RCC 7860 (cell line): ENCODE results near the gene LTBP1.
"Not testable (repeated sequence)": the region's sequence is repeated elsewhere in the genome, so short reads cannot be mapped to it uniquely, and the experiment has no call there.

ENCODE experiments used
- DNase-seq: peaks from one replicate; pipeline ENCODE4 v3.0.0-alpha.2; 2015; ENCODE audit warnings: low spot score
- FAIRE-seq: peaks from 2 replicates; lab custom pipeline; 2012; peaks lifted over from hg19 to GRCh38; lab: Jason Lieb, UNC

Gene LTBP1

DNA sequence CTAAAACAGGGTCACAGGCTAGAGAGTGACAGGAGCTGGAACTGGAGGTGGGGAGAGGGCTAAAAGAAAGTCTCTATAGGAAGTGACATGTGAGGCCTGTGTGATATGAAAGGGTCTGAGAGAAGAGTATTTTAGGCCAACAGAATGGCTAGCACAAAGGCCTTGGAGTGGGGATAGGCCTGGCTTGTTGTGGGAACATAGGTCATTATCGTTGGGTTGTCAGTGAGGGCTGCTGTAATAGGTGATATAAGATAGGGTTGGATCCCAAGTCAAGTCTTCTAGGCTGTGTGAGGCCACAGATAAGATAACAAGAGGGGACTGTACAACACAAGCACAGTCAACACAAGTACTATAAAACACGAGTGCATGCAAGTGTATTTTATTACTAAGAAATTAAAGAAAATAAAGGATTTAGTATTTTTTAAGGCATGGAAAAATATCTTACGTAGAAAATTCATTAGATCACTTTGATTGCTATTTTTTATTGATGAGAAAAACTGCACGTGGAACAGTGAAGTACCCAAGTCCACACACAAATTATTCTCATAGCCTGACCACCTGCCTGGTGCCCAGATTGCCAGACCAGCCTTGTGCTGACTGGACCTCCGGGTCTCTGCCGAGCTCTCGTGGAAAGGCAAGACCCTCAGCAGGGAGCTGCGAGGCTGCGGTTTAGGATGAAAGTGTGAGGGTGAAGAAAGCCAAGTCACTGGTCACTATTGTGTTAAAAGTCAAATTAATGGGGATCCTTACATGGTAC, 14.1 kb downstream of the LTBP1 start:
- FAIRE-seq (no peak), DNase-seq (no peak)

DNA sequence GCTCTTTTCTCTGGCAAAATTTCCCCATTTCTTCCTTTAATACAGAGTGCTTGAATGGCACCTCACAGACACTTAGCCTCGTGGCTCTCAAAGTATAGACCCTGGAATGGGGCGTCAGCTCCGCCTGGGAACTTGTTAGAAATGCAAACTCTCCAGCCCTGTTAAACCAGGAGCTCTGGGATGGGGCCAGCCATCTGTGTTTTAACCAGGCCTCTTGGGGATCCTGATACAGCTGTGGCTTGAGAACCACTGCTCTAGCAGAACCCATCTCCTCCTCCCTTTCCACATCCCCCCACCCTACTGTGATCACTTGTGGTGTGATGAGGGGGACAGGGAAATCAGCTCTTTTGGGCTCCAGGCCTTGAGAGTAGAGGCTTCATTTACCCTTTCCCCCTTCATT, 15.9 kb downstream of the LTBP1 start:
- DNase-seq (no peak), FAIRE-seq (no peak)

DNA sequence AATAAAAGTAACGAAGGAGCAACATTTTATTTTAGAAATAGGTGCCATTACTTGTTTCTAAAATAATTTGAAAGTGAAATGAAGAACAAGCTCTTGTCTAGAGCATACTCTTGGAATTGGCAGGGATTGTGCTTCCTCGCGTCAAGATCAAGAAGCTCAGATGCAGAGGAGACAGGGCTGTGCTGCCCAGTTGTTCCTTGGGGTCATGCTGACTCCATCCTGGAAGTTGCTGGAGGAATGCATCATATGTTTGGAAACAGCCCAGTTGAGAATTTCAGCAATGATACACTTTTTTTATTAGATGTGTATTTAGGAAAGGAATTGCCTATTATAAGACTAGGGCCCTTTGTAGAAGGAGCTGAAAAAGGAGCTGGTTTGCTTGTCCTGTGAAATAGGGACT, 17.2 kb downstream of the LTBP1 start:
- FAIRE-seq (no peak), DNase-seq (no peak)

DNA sequence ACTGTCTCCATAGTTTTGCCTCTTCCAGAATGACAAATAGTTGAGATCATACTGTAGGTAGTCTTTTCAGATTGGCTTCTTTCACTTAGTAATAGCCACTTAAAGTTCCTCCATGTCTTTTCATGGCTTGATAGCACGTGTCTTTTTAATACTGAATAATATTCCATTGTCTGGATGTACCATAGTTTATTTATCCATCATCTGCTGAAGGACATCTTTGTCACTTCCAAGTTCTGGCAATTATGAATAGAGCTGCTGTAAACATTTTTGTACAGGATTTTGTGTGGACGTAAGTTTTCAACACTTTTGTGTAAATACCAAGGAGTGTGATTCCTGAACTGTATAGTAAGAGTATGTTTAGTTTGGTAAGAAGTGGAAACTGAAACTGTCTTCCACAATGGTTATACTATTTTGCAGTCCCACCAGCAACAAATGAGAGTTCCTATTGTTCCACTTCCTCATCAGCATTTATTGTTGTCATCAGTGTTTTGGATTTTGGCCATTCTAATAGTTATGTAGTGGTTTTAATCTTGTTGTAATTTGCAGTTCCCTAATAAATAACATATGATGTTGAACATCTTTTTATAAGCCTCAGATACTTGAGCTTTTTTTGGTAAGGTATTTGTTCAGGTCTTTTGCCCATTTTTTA, 18.9 kb downstream of the LTBP1 start:
- FAIRE-seq: no peak
- no peak for DNase-seq

DNA sequence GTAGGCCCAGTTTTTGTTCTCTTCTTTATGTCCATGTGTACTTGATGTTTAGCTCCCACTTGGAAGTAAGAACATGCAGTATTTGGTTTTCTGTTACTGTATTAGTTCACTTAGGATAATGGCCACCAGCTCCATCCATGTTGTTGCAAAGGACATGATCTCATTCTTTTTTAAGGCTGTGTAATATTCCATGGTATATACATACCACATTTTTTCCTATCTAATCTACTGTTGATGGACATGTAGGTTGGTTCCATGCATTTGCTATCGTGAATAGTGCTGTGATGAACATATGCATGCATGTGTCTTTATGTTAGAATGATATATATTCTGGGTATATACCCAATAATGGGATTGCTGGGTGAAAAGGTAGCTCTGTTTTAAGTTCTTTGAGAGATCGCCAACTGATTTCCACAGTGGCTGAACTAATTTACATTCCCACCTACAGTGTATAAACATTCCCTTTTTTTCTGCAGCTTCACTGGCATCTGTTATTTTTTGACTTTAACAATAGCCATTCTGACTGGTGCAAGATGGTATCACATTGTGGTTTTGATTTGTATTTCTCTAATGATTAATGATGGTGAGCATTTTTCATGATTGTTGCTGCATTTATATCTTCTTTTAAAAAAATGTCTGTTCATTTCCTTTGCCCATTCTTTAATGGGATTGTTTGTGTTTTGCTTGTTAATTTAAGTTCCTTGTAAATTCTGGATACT, 22.9 kb downstream of the LTBP1 start:
- no peak for FAIRE-seq
- no peak for DNase-seq

DNA sequence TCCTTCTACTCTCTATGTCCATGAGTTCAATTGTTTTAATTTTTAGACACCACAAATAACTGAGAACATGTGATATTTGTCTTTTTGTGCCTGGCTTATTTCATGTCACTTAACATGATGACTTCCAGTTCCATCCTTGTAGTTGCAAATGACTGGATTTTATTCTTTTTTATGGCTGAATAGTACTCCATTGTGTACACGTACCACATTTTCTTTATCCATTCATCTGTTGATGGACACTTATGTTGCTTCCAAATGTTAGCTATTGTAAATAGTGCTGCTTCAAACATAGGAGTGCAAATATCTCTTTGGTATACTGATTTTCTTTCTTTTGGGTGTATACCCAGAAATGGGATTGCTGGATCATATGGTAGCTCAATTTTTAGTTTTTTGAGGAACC, 27.0 kb downstream of the LTBP1 start:
- DNase-seq, FAIRE-seq: not testable (repeated sequence)

DNA sequence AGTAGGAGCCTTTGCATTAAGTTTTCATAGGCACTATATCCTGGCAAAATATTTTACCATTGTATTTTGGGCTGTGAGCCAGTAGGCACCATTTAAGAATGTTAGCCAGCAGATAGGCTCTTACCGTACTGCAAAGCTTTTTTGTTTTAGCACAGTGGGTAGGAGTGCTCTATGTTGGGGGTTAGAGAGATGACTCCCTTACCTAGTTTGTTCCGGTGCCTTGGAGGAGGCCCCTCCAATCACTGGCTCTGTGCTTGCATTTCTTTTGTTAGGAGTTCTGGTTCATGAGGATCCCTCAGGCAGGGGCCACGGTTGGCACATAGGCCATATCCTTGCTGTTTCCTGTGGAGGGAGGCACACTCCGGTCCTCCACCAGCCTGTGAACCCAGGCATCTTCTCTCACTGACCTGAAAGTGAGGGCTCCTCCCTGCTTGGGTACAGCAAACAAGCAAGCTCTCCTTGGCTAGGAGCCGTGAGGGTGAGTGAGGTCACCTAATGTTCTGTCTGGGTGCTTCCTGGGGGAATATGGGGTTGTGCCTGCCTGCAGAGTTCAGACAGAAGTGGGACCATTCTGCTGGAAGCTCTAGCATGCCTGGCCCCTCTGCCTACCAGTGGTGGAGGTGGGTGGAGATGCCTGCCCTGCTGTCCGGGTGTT, 29.8 kb downstream of the LTBP1 start:
- no peak for FAIRE-seq

DNA sequence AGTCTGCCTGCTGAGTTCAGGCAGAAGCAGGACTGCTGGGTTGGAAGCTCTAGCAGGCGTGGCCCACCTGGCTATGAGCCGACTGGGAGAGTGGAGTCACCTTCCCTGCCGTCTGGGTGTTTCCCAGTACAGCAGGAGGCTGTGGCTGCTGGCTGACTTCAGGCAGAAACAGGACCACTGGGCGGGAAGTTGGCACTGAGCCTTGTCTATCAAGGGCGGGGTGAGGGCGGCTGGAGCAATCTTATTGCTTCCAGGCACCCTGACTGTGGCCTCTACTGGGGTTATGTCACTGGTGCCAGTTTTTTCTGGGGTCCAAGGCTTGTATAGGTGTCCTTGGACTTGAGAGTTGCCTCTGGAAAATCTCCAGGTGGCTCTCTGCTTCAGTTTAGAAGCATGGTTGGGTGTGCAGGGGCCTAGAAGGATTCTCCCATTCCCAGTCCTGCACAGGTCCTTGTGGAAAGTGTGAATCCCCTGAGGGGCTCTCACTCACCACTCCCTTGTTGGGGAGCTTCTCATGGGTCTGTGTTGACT, 30.5 kb downstream of the LTBP1 start:
- FAIRE-seq: no peak
- DNase-seq: no peak

More for the DNA sequence above, 29.8 kb downstream of the LTBP1 start:
- no peak for DNase-seq

DNA sequence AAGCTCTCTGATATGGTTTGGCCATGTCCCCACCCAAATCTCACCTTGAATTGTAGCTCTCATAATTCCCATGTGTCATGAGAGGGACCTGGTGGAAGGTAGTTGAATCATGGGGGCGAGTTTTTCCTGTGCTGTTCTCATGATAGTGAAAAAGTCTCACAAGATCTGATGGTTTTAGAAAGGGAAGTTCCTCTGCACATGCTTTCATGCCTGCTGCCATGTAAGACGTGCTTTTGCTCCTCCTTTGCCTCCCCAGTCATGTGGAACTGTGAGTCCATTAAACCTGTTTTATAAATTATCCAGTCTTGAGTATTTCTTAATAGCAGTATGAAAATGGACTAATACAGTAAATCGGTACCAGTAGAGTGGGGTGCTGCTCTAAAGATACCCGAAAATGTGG, 34.9 kb downstream of the LTBP1 start:
- DNase-seq: no peak
- no peak for FAIRE-seq

DNA sequence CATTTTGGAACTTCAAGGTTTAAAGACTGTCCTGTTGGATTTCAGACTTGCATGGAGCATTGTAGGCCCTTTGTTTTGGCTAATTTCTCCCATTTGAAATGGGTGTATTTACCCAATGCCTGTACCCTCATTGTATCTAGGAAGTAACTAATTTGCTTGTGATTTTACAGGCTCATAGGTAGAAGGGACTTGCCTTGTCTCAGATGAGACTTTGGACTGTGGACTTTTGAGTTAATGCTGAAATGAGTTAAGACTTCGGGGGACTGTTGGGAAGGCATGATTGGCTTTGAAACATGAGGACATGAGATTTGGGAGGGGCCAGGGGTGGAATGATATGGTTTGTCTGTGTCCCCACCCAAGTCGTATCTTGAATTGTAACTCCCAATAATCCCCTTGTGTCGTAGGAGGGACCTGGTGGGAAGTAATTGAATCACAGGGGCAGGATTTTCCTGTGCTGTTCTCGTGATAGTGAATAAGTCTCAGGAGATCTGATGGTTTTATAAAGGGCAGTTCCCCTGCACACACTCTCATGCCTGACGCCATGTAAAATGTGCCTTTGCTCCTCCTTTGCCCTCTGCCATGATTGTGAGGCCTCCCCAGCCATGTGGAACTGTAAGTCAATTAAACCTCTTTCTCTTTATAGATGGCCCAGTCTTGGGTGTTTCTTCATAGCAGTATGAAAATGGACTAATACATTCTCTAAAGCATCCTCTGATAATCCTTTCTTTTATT, 36.6 kb downstream of the LTBP1 start:
- FAIRE-seq, DNase-seq: not testable (repeated sequence)

DNA sequence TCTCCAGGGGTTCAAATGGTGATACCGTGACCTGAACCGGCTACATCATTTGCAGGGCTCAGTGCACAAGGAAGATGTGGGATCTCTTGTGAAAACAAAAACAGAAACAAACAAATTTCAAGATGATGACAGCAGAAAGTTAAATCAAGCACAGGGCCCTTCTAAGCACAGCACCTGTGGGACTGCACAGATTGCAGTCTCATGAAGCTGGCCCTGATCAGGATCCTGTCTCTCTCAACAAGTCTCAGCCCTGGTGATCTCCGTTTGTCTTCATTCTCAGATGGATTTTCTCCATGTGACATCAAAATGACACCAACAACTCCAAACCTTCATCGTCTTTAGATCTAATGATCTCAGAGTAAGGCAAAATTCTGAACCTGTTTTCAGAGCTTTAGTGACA, 39.7 kb downstream of the LTBP1 start:
- DNase-seq (no peak), FAIRE-seq (no peak)

DNA sequence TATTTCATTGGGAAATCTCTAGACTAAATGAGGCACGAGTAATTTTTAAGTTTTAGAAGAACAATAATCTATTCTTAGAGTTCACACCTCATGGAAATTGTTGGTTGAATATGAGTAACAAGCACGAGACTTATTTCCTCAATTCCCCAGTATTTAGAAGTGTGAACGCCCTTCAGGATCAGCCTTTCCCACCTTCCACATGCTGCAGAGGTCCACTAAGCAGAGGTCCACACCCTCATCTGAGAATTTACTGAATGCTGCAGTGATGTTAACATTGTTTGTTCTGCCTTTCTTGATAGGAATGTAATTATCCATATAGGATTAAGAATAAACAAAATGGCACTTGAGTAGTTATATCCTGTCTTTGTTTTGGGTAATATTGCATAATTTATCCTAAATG, 41.8 kb downstream of the LTBP1 start:
- FAIRE-seq (no peak), DNase-seq (no peak)

DNA sequence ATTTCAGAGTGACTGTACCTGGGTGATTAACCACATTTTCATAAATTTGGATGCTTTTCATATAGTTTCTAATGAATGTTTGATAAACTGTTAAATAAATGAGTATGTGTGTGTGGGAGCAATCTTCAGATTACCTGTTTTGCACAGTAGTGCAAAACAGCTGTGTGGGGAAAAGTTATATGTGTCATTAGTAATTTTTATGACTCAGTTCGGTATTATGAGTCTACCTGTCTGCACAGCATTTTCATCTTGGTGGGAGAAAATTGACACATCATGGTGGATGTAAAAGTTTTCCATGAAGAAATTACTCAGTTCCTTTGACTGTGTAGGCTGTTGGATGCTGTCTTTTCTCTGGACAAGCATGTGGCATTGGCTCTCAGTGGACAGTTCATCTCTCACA, 43.8 kb downstream of the LTBP1 start:
- FAIRE-seq: no peak
- no peak for DNase-seq

DNA sequence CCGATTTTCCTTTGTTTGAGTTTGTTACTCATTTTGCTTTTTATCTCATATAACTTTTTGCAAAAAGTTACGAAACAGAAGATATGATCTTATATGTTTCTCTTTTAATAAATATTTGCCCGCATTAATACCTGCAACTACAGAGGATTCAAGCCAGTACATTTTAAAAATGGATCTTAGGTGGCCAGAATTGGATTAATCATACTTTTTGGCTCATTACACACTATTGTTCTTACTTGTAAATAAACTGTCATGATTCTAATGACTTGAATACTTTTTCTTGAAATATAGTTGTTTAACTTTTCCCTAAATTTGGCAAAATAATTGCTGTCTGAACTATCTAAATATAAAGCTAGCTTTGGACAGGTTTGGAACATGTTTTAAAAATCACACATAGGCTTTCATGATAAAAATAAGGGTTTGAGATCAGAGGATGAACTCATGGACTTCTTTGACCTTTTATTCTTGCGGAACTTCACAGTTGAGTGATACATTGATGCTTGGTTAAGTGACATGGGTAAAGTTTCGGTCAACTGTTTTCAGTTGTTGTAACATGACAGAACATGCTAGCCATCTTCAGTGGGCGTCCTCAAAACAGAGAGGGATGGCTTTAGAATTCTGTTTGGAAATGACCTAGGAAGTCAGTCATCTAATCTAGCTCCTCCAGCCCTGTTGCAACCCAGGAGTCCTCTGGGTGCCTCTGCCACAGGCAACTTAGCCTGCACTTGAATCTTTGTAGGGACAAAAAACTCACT, 44.5 kb downstream of the LTBP1 start:
- FAIRE-seq (no peak), DNase-seq (no peak)

DNA sequence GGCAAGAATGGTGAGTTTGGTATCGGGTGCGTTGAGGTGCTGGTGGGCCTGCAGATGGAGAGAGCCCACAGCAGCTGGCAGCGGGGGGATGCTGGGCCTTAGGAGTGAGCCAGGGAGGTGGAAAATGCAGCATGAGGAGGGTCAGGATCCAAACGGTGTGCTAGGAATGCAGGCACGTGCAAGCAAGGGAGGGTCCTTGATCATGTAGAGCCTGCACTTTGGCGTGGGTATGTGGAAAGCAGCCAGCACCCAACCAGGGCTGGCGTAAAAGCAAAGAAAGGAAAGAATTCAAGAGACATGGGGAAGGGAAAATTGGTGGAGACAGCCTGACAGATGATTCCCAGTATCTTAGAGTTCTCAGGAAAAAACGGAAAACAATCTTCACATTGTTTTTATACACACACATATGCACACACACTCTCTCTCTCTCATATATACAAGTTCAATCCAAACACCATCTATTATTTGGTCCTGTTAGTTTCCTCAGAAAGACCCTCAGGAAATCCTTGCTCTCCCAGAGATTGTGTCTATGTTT, 46.3 kb downstream of the LTBP1 start:
- DNase-seq (no peak), FAIRE-seq (no peak)

DNA sequence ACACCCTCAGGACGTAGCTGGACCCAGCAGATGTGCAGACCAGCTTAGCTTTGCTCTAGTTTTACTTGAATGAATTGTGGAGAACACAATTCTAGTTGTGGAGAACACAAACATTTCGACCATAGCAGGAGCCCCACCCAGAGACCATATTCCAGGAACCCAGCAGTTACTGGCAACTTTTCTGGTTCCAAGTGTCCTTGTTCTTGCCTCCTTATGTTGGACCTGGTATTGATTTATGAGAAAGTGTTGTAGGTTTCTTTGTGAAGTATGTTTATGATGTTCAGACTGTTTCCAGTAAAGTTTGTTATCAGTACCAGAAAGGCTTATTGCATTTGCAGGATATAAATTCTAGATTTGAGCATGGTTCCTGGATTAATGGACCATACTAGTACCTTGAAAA, 51.0 kb downstream of the LTBP1 start:
- FAIRE-seq (no peak), DNase-seq (no peak)

DNA sequence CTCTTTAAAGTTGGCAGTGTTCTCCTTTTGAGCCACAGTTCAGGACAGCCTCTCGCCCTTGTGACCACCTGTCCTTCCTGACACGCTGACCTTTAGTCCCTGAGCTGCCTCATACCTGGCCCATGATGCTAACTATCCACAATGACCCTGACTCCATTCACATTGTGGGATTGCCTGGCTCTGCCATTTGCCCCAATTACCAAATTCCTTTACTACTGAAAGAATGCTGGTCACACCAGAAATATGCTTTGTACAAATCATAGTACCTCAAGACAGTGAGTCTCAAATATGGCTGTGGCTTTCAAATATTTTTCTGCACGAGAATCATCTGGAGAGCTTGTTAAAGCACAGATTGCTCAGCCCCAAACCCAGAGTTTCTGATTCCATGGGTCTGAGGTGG, 54.2 kb downstream of the LTBP1 start:
- FAIRE-seq: no peak
- DNase-seq: no peak

DNA sequence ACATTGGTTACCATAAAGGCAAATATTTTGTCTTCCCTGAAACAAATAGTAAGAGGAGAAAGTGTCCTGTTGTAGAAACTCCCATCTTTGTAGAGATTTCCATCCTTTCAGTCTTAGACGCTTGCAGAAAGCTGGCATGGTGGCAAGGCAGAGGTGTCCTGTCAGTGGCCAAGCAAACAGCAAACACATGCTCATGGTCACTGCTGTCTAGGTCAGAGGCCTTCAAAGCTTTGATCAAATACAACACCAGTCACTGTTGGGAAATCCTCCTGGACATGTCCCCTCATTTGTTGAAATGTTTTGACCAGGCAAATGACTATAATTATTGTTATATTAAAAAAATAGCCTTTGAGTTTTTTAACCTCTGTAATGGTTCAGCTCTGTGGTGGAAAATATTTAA, 55.1 kb downstream of the LTBP1 start:
- FAIRE-seq (no peak), DNase-seq (no peak)

DNA sequence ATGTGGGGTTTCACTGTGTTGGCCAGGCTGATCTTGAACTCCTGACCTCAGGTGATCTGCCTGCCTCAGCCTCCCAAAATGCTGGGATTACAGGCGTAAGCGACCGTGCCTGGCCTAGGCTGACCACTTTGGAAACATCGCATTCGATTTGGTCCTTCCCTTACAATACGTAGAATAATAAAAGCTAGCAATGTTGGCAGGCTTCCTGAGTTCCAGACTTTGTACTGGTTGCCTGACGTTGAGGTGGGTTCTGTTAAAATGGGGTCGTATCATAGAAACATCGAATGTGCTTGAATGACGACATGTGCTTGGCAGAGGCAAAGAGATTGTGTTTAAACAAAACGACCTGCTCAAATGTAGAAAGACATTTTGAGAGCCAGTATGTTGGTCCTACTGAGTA, 56.1 kb downstream of the LTBP1 start:
- no peak for DNase-seq
- FAIRE-seq: no peak

DNA sequence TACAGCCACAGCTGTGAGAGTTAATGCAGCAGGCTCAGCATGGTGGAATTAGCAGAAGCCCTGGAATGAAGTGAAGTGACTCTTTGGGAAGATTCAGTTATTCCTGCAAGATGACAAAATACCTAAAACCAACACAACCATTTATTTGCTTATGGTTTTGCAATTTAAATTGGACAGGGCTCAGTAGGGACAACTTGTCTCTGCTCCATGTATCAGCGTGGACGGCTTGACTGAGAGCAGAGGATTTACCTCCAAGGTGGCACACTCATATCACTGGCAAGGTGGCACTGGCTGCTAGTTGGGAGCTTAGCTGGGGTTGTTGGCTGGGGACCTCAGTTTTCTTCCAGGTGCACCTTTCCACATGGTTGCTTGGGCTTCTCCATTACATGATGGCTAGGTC, 58.3 kb downstream of the LTBP1 start:
- FAIRE-seq: no peak
- no peak for DNase-seq
